Measurements from ENCODE around the gene DENND1C. TPM values are rescaled to one million over a fixed set of nuclear protein-coding genes. Genes with fewer than 3 reads are reported as not detected.

Gene DENND1C
- total and polyA plus RNA-seq, 9 of the 15 experiments (the other 6 are each of a cell fraction or from before 2014, with no cell fraction given), result 0.03 to 1.2 (median 0.32) TPM; not detected in 1

DNA sequence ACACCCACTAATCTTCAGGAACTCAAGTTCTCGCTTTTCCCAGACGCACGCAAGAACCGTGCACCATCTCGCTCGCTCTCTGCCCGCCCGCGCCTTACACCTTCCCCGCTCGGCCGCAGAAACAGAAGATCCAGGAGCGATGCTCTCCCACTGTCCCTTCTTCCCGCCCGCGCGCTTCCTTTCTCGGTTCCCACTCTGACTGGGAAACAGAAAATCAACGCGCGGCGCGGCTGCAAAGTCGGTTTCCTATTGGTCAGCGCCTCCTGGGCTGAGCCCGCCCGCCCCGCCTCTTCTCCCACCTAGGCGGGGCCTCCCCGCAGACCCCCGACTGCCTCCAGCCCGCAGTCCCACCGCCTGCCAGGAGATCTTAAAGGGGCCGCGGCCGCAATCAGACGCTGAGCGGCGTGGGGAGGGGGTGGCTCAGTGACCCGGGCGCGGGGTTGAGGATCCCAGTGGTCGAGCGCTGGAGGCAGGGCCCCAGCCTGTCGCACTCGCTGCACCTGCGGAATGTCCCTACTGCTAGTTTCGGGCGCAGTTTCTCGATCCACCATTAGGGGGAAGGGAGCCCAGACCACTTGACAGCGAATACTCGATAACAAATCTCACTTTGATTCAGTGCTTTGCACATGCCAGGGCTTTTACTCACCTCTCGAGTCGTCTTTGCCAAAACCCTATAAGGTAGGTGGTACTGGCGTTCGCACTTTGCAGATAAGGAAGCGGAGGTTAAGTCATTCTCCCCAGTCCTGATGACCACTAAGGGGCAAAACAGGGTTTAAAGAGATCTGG is 21.3 kb downstream of the DENND1C start (continued):
- TF ChIP-seq, protein P1, sequence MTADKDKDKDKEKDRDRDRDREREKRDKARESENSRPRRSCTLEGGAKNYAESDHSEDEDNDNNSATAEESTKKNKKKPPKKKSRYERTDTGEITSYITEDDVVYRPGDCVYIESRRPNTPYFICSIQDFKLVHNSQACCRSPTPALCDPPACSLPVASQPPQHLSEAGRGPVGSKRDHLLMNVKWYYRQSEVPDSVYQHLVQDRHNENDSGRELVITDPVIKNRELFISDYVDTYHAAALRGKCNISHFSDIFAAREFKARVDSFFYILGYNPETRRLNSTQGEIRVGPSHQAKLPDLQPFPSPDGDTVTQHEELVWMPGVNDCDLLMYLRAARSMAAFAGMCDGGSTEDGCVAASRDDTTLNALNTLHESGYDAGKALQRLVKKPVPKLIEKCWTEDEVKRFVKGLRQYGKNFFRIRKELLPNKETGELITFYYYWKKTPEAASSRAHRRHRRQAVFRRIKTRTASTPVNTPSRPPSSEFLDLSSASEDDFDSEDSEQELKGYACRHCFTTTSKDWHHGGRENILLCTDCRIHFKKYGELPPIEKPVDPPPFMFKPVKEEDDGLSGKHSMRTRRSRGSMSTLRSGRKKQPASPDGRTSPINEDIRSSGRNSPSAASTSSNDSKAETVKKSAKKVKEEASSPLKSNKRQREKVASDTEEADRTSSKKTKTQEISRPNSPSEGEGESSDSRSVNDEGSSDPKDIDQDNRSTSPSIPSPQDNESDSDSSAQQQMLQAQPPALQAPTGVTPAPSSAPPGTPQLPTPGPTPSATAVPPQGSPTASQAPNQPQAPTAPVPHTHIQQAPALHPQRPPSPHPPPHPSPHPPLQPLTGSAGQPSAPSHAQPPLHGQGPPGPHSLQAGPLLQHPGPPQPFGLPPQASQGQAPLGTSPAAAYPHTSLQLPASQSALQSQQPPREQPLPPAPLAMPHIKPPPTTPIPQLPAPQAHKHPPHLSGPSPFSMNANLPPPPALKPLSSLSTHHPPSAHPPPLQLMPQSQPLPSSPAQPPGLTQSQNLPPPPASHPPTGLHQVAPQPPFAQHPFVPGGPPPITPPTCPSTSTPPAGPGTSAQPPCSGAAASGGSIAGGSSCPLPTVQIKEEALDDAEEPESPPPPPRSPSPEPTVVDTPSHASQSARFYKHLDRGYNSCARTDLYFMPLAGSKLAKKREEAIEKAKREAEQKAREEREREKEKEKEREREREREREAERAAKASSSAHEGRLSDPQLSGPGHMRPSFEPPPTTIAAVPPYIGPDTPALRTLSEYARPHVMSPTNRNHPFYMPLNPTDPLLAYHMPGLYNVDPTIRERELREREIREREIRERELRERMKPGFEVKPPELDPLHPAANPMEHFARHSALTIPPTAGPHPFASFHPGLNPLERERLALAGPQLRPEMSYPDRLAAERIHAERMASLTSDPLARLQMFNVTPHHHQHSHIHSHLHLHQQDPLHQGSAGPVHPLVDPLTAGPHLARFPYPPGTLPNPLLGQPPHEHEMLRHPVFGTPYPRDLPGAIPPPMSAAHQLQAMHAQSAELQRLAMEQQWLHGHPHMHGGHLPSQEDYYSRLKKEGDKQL (CRISPR knock-in tag; IDR thresholded peaks at IDR 0.05; ENCODE audit: borderline replicate concordance), result no peak; the same call in 1 of the 2 replicates
- TF ChIP-seq, protein P2, sequence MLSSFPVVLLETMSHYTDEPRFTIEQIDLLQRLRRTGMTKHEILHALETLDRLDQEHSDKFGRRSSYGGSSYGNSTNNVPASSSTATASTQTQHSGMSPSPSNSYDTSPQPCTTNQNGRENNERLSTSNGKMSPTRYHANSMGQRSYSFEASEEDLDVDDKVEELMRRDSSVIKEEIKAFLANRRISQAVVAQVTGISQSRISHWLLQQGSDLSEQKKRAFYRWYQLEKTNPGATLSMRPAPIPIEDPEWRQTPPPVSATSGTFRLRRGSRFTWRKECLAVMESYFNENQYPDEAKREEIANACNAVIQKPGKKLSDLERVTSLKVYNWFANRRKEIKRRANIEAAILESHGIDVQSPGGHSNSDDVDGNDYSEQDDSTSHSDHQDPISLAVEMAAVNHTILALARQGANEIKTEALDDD (IDR thresholded peaks at IDR 0.05), result peak; percentile 52
- TF ChIP-seq ZC3H11A (IDR thresholded peaks at IDR 0.05; ENCODE audit: low read depth, low read length) (no peak), CHD4 (IDR thresholded peaks at IDR 0.05; ENCODE audit: insufficient read depth, insufficient replicate concordance, low read depth, low read length, poor library complexity, severe bottlenecking) (peak; percentile 15), ZKSCAN1 (IDR thresholded peaks at IDR 0.05; ENCODE audit: low read depth, low read length) (peak; percentile 76), ARID1B (IDR thresholded peaks at IDR 0.05) (0 out of 2 replicates have a peak, but pooled peaks have one; percentile 12), NBN (IDR thresholded peaks at IDR 0.05; ENCODE audit: low read depth) (peak; percentile 87), HDAC1 (IDR thresholded peaks at IDR 0.05) (peak in 1 of 2 experiments; percentile 42; a peak in 2 of 4 replicates), BHLHE40 (IDR thresholded peaks at IDR 0.05; ENCODE audit: low read length) (peak; percentile 72)
- TF ChIP-seq, protein P3, sequence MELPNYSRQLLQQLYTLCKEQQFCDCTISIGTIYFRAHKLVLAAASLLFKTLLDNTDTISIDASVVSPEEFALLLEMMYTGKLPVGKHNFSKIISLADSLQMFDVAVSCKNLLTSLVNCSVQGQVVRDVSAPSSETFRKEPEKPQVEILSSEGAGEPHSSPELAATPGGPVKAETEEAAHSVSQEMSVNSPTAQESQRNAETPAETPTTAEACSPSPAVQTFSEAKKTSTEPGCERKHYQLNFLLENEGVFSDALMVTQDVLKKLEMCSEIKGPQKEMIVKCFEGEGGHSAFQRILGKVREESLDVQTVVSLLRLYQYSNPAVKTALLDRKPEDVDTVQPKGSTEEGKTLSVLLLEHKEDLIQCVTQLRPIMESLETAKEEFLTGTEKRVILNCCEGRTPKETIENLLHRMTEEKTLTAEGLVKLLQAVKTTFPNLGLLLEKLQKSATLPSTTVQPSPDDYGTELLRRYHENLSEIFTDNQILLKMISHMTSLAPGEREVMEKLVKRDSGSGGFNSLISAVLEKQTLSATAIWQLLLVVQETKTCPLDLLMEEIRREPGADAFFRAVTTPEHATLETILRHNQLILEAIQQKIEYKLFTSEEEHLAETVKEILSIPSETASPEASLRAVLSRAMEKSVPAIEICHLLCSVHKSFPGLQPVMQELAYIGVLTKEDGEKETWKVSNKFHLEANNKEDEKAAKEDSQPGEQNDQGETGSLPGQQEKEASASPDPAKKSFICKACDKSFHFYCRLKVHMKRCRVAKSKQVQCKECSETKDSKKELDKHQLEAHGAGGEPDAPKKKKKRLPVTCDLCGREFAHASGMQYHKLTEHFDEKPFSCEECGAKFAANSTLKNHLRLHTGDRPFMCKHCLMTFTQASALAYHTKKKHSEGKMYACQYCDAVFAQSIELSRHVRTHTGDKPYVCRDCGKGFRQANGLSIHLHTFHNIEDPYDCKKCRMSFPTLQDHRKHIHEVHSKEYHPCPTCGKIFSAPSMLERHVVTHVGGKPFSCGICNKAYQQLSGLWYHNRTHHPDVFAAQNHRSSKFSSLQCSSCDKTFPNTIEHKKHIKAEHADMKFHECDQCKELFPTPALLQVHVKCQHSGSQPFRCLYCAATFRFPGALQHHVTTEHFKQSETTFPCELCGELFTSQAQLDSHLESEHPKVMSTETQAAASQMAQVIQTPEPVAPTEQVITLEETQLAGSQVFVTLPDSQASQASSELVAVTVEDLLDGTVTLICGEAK (IDR thresholded peaks at IDR 0.05), result peak; percentile 59
- TF ChIP-seq, protein P3 (CRISPR knock-in tag; IDR thresholded peaks at IDR 0.05), result no peak

Measured in K562 (cell line).